ENCODE measurements around the gene SESN1.

Gene SESN1

GRCh38 chr6:109095835-109096084 lies 1.1 kb upstream of the SESN1 start:
- in situ Hi-C loops (cut with HindIII; ENCODE audit: low sequenced_read_pairs), result loop anchor here (25.0 kb wide), 1 partner anchor 558 kb away; no protein-coding TSS in a partner anchor

- in situ Hi-C loops (cut with HindIII; ENCODE audit: low sequenced_read_pairs), result loop anchor here (25.0 kb wide), 1 partner anchor 558 kb away; no protein-coding TSS in a partner anchor
Measured at GRCh38 chr6:109095036-109095834, 589 bp upstream of the SESN1 start, which contains the start of gene CEP57L1. TSS of gene CEP57L1 (plus strand) at chr6:109095507. CDS start at chr6:109145222, 49,715 bp downstream.

GRCh38 chr6:109093732-109094415 lies 772 bp downstream of the SESN1 start:
- in situ Hi-C loops (cut with HindIII; ENCODE audit: low sequenced_read_pairs), result loop anchor here (25.0 kb wide), 1 partner anchor 557 kb away; no protein-coding TSS in a partner anchor

GRCh38 chr6:109092074-109092473 lies 2.6 kb downstream of the SESN1 start:
- in situ Hi-C loops (cut with HindIII; ENCODE audit: low sequenced_read_pairs), result loop anchor here (25.0 kb wide), 1 partner anchor 555 kb away; no protein-coding TSS in a partner anchor

- in situ Hi-C loops (cut with HindIII; ENCODE audit: low sequenced_read_pairs), result loop anchor here (25.0 kb wide), 1 partner anchor 554 kb away; no protein-coding TSS in a partner anchor
Measured at GRCh38 chr6:109091314-109092024, 3.2 kb downstream of the SESN1 start.

GRCh38 chr6:109088995-109089394 lies 5.7 kb downstream of the SESN1 start:
- in situ Hi-C loops (cut with HindIII; ENCODE audit: low sequenced_read_pairs), result loop anchor here (25.0 kb wide), 1 partner anchor 552 kb away; no protein-coding TSS in a partner anchor

- in situ Hi-C loops (cut with HindIII; ENCODE audit: low sequenced_read_pairs), result loop anchor here (25.0 kb wide), 1 partner anchor 550 kb away; no protein-coding TSS in a partner anchor
Measured at GRCh38 chr6:109087661-109088264, 6.9 kb downstream of the SESN1 start.

- in situ Hi-C loops (cut with HindIII; ENCODE audit: low sequenced_read_pairs), result loop anchor here (25.0 kb wide), 1 partner anchor 547 kb away; no protein-coding TSS in a partner anchor
Measured at GRCh38 chr6:109084146-109084545, 10.5 kb downstream of the SESN1 start.

GRCh38 chr6:109083657-109084056 lies 11.0 kb downstream of the SESN1 start:
- in situ Hi-C loops (cut with HindIII; ENCODE audit: low sequenced_read_pairs), result loop anchor here (25.0 kb wide), 1 partner anchor 546 kb away; no protein-coding TSS in a partner anchor

- in situ Hi-C loops (cut with HindIII; ENCODE audit: low sequenced_read_pairs), result loop anchor here (25.0 kb wide), 1 partner anchor 545 kb away; no protein-coding TSS in a partner anchor
Measured at GRCh38 chr6:109082188-109082577, 12.5 kb downstream of the SESN1 start.

- in situ Hi-C loops (cut with HindIII; ENCODE audit: low sequenced_read_pairs), result loop anchor here (25.0 kb wide), 1 partner anchor 544 kb away; no protein-coding TSS in a partner anchor
Measured at GRCh38 chr6:109081516-109082187, 13.0 kb downstream of the SESN1 start.

- in situ Hi-C loops (cut with HindIII; ENCODE audit: low sequenced_read_pairs), result loop anchor here (25.0 kb wide), 1 partner anchor 544 kb away; no protein-coding TSS in a partner anchor
Measured at GRCh38 chr6:109081026-109081425, 13.6 kb downstream of the SESN1 start.

- in situ Hi-C loops (cut with HindIII; ENCODE audit: low sequenced_read_pairs), result loop anchor here (25.0 kb wide), 1 partner anchor 543 kb away; no protein-coding TSS in a partner anchor
Measured at GRCh38 chr6:109079981-109080380, 14.7 kb downstream of the SESN1 start.

- in situ Hi-C loops (cut with HindIII; ENCODE audit: low sequenced_read_pairs), result loop anchor here (25.0 kb wide), 1 partner anchor 539 kb away; no protein-coding TSS in a partner anchor
Measured at GRCh38 chr6:109076377-109076776, 18.3 kb downstream of the SESN1 start.

- in situ Hi-C loops (cut with HindIII; ENCODE audit: low sequenced_read_pairs), result loop anchor here (25.0 kb wide), 1 partner anchor 539 kb away; no protein-coding TSS in a partner anchor
Measured at GRCh38 chr6:109075934-109076333, 18.7 kb downstream of the SESN1 start.

GRCh38 chr6:109074133-109074415 lies 20.6 kb downstream of the SESN1 start:
- in situ Hi-C loops (cut with HindIII; ENCODE audit: low sequenced_read_pairs), result no loop called here

- in situ Hi-C loops (cut with HindIII; ENCODE audit: low sequenced_read_pairs), result no loop called here
Measured at GRCh38 chr6:109073344-109074132, 21.1 kb downstream of the SESN1 start.

GRCh38 chr6:109071125-109071917 lies 23.3 kb downstream of the SESN1 start:
- in situ Hi-C loops (cut with HindIII; ENCODE audit: low sequenced_read_pairs), result no loop called here
